Natural killer cell (primary cell): Measurements from ENCODE around the gene DSCAML1. TPM values are rescaled to one million over a fixed set of nuclear protein-coding genes. Genes with fewer than 3 reads are reported as not detected.

ENCODE experiments used
- ATAC-seq, 3 donors: fragments of 150-1000 bp in 2 of 3; fragments of 200-7000 bp in 1 of 3; cut with Tn5 transposase; 1 replicate in 1 of 3; 2 replicates in 2 of 3; pipeline ENCODE4 v1.10.0; 2021; ENCODE audit warnings: mild to moderate bottlenecking in 2 of 3, moderate library complexity in 2 of 3
- DNase-seq, 2 donors: peaks; one replicate each; pipeline versions ENCODE4 v3.0.0 to v3.0.0-alpha.2; 2013 to 2021; ENCODE audit warnings: mixed read lengths in 1 of 2
- H3K27ac ChIP-seq: one replicate; pipeline ENCODE4 v1.5.1; 2013; ENCODE audit warnings: mild to moderate bottlenecking, low read length
- H3K27me3 ChIP-seq: one replicate; pipeline ENCODE4 v1.6.1; 2013; ENCODE audit warnings: low read length; ENCODE audit not compliant: control insufficient read depth, insufficient read depth
- H3K36me3 ChIP-seq: one replicate; pipeline ENCODE4 v1.6.1; 2013; ENCODE audit warnings: low read length; ENCODE audit not compliant: control insufficient read depth, insufficient read depth
- H3K4me1 ChIP-seq: one replicate; pipeline ENCODE4 v1.6.1; 2013; ENCODE audit warnings: low read length; ENCODE audit not compliant: control insufficient read depth, insufficient read depth
- H3K4me3 ChIP-seq: one replicate; pipeline ENCODE4 v1.5.1; 2013; ENCODE audit warnings: low read length
- H3K9me3 ChIP-seq: one replicate; pipeline ENCODE4 v1.6.1; 2013; ENCODE audit warnings: low read length; ENCODE audit not compliant: control insufficient read depth, insufficient read depth
- H3K27ac Mint-ChIP-seq, 2 donors: one replicate each; pipeline ENCODE4 v1.8.0; 2022; ENCODE audit warnings: mild to moderate bottlenecking in 2 of 2, mixed read lengths in 2 of 2, moderate library complexity in 1 of 2
- H3K27me3 Mint-ChIP-seq, 2 donors: one replicate each; pipeline ENCODE4 v1.8.0; 2022; ENCODE audit warnings: low read depth in 2 of 2, mixed read lengths in 2 of 2
- H3K36me3 Mint-ChIP-seq: one replicate; pipeline ENCODE4 v1.8.0; 2022; ENCODE audit warnings: mixed read lengths
- H3K4me1 Mint-ChIP-seq, 2 donors: one replicate each; pipeline ENCODE4 v1.8.0; 2022; ENCODE audit warnings: mixed read lengths in 2 of 2
- H3K4me3 Mint-ChIP-seq: one replicate; pipeline ENCODE4 v1.8.0; 2022; ENCODE audit warnings: mild to moderate bottlenecking, moderate library complexity, mixed read lengths
- H3K9me3 Mint-ChIP-seq, 2 donors: one replicate each; pipeline ENCODE4 v1.8.0; 2022; ENCODE audit warnings: mixed read lengths in 2 of 2
- WGBS: methylation state at CpG from one replicate; pipeline ENCODE4 v1.1.7; 2013; ENCODE audit warnings: missing lambda C conversion rate; ENCODE audit not compliant: insufficient coverage; 5-methylcytosine and 5-hydroxymethylcytosine counted together
- intact Hi-C: fragments of 100-400 bp; cut with micrococcal nuclease; formaldehyde crosslinking; loops from one replicate; pipeline ENCODE4 v1.14.2; 2022
- total RNA-seq, 4 donors: library from RNA; stranded (reverse); fragments of 120-200 nt in 1 of 4; gene quantifications; one replicate each; pipeline versions ENCODE4 v1.2.3 to v1.2.4, GENCODE V29; 2013 to 2022
- TF ChIP-seq, protein P1 (sequence below): fragments of 200-600 bp; IDR thresholded peaks from one replicate; pipeline ENCODE4 v1.8.0; 2022; ENCODE audit warnings: antibody characterized with exemption

Gene DSCAML1
- total RNA-seq, 3 donors from 2014 or later (not counting 1 experiment from before 2014, with no cell fraction given), result 0.66 TPM; not detected in 2

DNA sequence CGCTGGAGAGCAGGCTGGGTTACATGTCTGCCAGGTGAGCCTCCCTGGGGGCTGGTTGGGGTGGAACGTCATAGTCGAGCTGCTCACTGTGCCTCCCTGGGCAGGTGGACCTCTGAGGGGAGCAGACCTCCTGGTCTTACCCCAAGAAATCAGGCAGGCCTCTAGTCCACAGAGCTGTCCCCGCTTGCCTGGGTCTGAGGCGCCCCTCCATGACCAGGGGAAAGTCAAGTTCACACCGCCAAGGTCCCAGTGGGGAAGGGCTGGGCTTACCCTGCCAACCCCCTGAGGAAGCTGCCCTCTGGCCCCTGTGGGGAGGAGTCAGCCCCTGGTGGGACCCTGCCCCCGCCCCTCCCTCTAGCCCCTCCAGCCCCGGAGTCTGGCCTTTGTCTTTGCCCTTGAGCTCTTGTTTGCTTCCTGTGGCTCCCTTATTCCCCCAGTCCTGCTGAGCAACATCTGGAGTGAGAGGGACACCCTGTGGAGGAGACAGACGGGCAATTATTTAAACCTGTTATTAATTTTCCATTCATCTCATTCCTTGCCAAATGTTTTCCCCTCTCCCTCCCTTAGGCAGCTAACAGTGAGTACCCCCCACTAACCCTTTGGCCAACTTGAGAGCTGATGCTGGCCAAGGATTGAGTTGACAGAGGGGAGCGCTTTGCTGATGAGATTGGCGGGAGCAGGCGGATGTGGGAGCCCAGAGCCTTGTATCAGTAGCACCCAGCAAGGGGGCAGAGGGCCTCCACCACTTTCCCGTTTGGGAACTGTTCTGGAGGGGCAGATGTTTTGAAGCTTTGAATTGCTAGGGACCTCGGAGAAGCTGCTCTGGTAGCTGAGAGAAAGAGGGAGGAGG, 385.9 kb downstream of the DSCAML1 start:
- Histone ChIP-seq H3K36me3 (peaks cover 18% of the 10 kb centered on the region), H3K27ac (no peak overlapping the region), H3K4me1 (no peaks in the 10 kb centered on the region), H3K9me3 (peaks cover 2% of the 10 kb centered on the region), H3K27me3 (no peaks in the 10 kb centered on the region), H3K4me3 (no peak overlapping the region)
- intact Hi-C loops, result no loop called here
- H3K4me1 Mint-ChIP-seq, result peaks cover 0 to 5% of the 10 kb centered on the region in 2 donors
- peaks cover 3% of the 10 kb centered on the region for H3K36me3 Mint-ChIP-seq
- DNase-seq, result no peak
- H3K4me3 Mint-ChIP-seq, result no peak overlapping the region
- TF ChIP-seq, protein P1, sequence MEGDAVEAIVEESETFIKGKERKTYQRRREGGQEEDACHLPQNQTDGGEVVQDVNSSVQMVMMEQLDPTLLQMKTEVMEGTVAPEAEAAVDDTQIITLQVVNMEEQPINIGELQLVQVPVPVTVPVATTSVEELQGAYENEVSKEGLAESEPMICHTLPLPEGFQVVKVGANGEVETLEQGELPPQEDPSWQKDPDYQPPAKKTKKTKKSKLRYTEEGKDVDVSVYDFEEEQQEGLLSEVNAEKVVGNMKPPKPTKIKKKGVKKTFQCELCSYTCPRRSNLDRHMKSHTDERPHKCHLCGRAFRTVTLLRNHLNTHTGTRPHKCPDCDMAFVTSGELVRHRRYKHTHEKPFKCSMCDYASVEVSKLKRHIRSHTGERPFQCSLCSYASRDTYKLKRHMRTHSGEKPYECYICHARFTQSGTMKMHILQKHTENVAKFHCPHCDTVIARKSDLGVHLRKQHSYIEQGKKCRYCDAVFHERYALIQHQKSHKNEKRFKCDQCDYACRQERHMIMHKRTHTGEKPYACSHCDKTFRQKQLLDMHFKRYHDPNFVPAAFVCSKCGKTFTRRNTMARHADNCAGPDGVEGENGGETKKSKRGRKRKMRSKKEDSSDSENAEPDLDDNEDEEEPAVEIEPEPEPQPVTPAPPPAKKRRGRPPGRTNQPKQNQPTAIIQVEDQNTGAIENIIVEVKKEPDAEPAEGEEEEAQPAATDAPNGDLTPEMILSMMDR, result no peak
- H3K27me3 Mint-ChIP-seq, result no peaks in the 10 kb centered on the region
- no peak overlapping the region for H3K27ac Mint-ChIP-seq
- 96% methylated on average over 13 of the region's 14 CpGs for WGBS
- ATAC-seq, result peak in 1 of 3 donors; percentile 11
- H3K9me3 Mint-ChIP-seq, result no peaks in the 10 kb centered on the region

DNA sequence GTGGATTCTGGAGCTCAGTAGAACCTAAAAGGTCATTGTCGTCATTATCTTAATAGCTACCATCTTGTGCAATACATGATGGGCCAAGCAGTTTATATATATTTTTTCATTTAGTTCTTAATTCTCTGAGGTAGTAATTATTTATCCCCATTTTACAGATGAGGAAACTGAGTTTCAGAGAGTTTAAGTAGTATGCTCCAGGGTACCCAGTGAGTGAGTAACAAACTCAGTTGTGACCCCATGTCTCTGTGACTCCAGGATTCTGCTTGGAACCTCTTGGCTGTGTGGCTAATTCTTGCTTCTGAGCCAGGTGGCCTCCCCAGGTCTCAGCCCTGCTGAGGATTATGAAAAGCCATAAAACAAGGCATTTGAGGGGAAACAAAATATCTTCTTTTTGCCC, 386.8 kb downstream of the DSCAML1 start:
- H3K9me3 Mint-ChIP-seq, result peaks cover 0 to 3% of the 10 kb centered on the region in 2 donors

GRCh38 chr11:117409511-117409910, 387.5 kb downstream of the DSCAML1 start:
- TF ChIP-seq, protein P1, result no peak
- no peak for ATAC-seq
- no peak overlapping the region for H3K4me3 ChIP-seq
- no peak overlapping the region for H3K27ac ChIP-seq
- H3K27me3 Mint-ChIP-seq, result no peaks in the 10 kb centered on the region
- H3K27ac Mint-ChIP-seq, result no peak overlapping the region
- intact Hi-C loops, result no loop called here
- H3K4me3 Mint-ChIP-seq, result no peak overlapping the region
- no peak for DNase-seq
- peaks cover 22% of the 10 kb centered on the region for H3K36me3 ChIP-seq
- no peaks in the 10 kb centered on the region for H3K27me3 ChIP-seq
- 97% methylated on average over 12 of the region's 12 CpGs for WGBS
- peaks cover 5% of the 10 kb centered on the region for H3K9me3 ChIP-seq
- H3K4me1 Mint-ChIP-seq, result peaks cover 0 to 5% of the 10 kb centered on the region in 2 donors
- peaks cover 12% of the 10 kb centered on the region for H3K36me3 Mint-ChIP-seq
- H3K4me1 ChIP-seq, result no peaks in the 10 kb centered on the region
- peaks cover 0 to 3% of the 10 kb centered on the region in 2 donors for H3K9me3 Mint-ChIP-seq

More for the DNA sequence above, 386.8 kb downstream of the DSCAML1 start:
- no peaks in the 10 kb centered on the region for H3K27me3 ChIP-seq
- H3K4me1 ChIP-seq, result no peaks in the 10 kb centered on the region
- H3K27ac ChIP-seq, result no peak overlapping the region
- Mint-ChIP-seq H3K4me3 (no peak overlapping the region), H3K4me1 (peaks cover 0 to 5% of the 10 kb centered on the region in 2 donors), H3K36me3 (peaks cover 11% of the 10 kb centered on the region), H3K27me3 (no peaks in the 10 kb centered on the region), H3K27ac (no peak overlapping the region)
- intact Hi-C loops, result no loop called here
- H3K36me3 ChIP-seq, result peaks cover 18% of the 10 kb centered on the region
- H3K9me3 ChIP-seq, result peaks cover 5% of the 10 kb centered on the region
- DNase-seq (no peak), ATAC-seq (no peak)
- 100% methylated on average over 1 of the region's 1 CpG for WGBS
- TF ChIP-seq, protein P1, result no peak
- no peak overlapping the region for H3K4me3 ChIP-seq
